ENCODE results near the gene GLI3. TPM values are rescaled to one million over a fixed set of nuclear protein-coding genes. Genes with fewer than 3 reads are reported as not detected.

Gene GLI3
- total and polyA plus RNA-seq, 2 of the 4 experiments (the other 2 are of a cell fraction) = 1.3 to 3.9 TPM

GRCh38 chr7:42202601-42203000 is 34.4 kb downstream of the GLI3 start:
- Histone ChIP-seq H4K5ac (ENCODE audit: low read depth, low read length) (no peak overlapping the region), H2BK15ac (ENCODE audit: low read depth, low read length) (no peak overlapping the region), H2BK120ac (ENCODE audit: low read depth, low read length) (no peak overlapping the region), H4K20me1 (ENCODE audit: insufficient read depth, low read length) (0 out of 2 replicates have a peak, but pooled peaks cover 4% of the 10 kb centered on the region), H3K4me1 (ENCODE audit: control insufficient read depth, insufficient read depth, low read length) (no peaks in the 10 kb centered on the region), H3K9me3 (ENCODE audit: control insufficient read depth, insufficient read depth, low read length) (no peaks in the 10 kb centered on the region), H3K36me3 (ENCODE audit: control insufficient read depth, insufficient read depth, low read length) (peaks cover 5% of the 10 kb centered on the region; the same call in 1 of the 2 replicates), H3K56ac (ENCODE audit: extremely low read depth, insufficient read depth, low read length) (no peak overlapping the region), H3K4me3 (ENCODE audit: insufficient read depth, low read depth, low read length) (no peak overlapping the region), H3K4me2 (ENCODE audit: low read depth, low read length) (no peak overlapping the region), H3K9ac (ENCODE audit: low read depth, low read length) (no peak overlapping the region), H2BK5ac (ENCODE audit: low read depth, low read length, poor library complexity, severe bottlenecking) (no peak overlapping the region), H2AK5ac (ENCODE audit: low read depth, low read length) (no peak overlapping the region), H2AFZ (replicated peaks; ENCODE audit: low read length, poor library complexity) (no peak overlapping the region), H2AK9ac (replicated peaks; ENCODE audit: low read depth, low read length, poor library complexity) (no peak overlapping the region), H3K14ac (replicated peaks; ENCODE audit: low read depth, low read length) (no peak overlapping the region), H2BK20ac (ENCODE audit: low read depth, low read length) (no peak overlapping the region), H3K27ac (ENCODE audit: insufficient read depth, low read length) (no peak overlapping the region), H3K27me3 (ENCODE audit: control insufficient read depth, insufficient read depth, low read length) (no peaks in the 10 kb centered on the region), H3K4ac (ENCODE audit: low read depth, low read length) (no peak overlapping the region), H3K23ac (ENCODE audit: low read depth, low read length) (no peak overlapping the region), H3K79me1 (ENCODE audit: low read depth in 1 of 2, low read length in 2 of 2) (peaks cover 14 to 41% of the 10 kb centered on the region in 2 experiments; a peak in 3 of 4 replicates), H3K9me1 (ENCODE audit: insufficient read depth, low read length) (peaks cover 6% of the 10 kb centered on the region; the same call in 1 of the 2 replicates), H4K8ac (ENCODE audit: low read depth in 2 of 2, low read length in 2 of 2) (no peak overlapping the region), H3K18ac (ENCODE audit: low read depth, low read length) (no peak overlapping the region), H4K91ac (ENCODE audit: insufficient read depth, low read depth, low read length) (no peak overlapping the region)
- DNase-seq = no peak
- in situ Hi-C loops (cut with MboI; ENCODE audit: low sequenced_read_pairs) = no loop called here
- dilution Hi-C loops (cut with HindIII; ENCODE audit: low sequenced_read_pairs, unreplicated experiment) = no loop called here
- no TSS peak for BruUV-seq (replicated peaks)
- ChIA-PET CTCF (no interaction called here), POLR2A (ENCODE audit: unreplicated experiment) (no interaction called here)
- intact Hi-C loops (cut with micrococcal nuclease) = no loop called here
- WGBS, 2 experiments (ENCODE audit: extremely low coverage in 2 of 2, insufficient read length in 1 of 2) = 96% methylated on average over 3 of the region's 4 CpGs; no CpG with 5 or more reads in 1 of the 2 experiments
- TF ChIP-seq CEBPB (IDR thresholded peaks at IDR 0.05; ENCODE audit: low read depth, low read length) (no peak), USF2 (IDR thresholded peaks at IDR 0.05; ENCODE audit: low read depth, low read length) (no peak), POLR2A (IDR thresholded peaks at IDR 0.05; ENCODE audit: low read depth, low read length) (no peak), MAZ (IDR thresholded peaks at IDR 0.05; ENCODE audit: borderline replicate concordance, low read depth, low read length) (no peak), RFX5 (IDR thresholded peaks at IDR 0.05; ENCODE audit: low read depth, low read length) (no peak), CHD1 (IDR thresholded peaks at IDR 0.05; ENCODE audit: low read depth, low read length) (no peak), MXI1 (IDR thresholded peaks at IDR 0.05; ENCODE audit: borderline replicate concordance, low read depth, low read length) (no peak), FOS (IDR thresholded peaks at IDR 0.05; ENCODE audit: low read depth, low read length) (no peak), SMC3 (IDR thresholded peaks at IDR 0.05; ENCODE audit: low read depth, low read length) (no peak), RAD21 (IDR thresholded peaks at IDR 0.05; ENCODE audit: low read length) (no peak), ELK1 (IDR thresholded peaks at IDR 0.05; ENCODE audit: borderline replicate concordance, low read depth, low read length) (no peak), MAFK (IDR thresholded peaks at IDR 0.05; ENCODE audit: low read depth, low read length) (no peak), NFE2L2 (IDR thresholded peaks at IDR 0.05; ENCODE audit: low read depth, low read length) (no peak), RCOR1 (IDR thresholded peaks at IDR 0.05; ENCODE audit: insufficient replicate concordance, low read length) (no peak)
- no peak for ATAC-seq (ENCODE audit: low read depth)

Data from IMR-90 (cell line).